ENCODE measurements around the gene PDGFB.

PDGFB gene

GRCh38 chr22:39254789-39255298 lies 10.1 kb upstream of the PDGFB start:
- H3K27ac ChIP-seq (ENCODE audit: low read depth in 2 of 2, low read length in 2 of 2) = peak overlapping the region in 1 of 2 donors; percentile 33
- peaks cover 2 to 11% of the 10 kb centered on the region in 2 donors for H3K4me1 ChIP-seq (ENCODE audit: control insufficient read depth in 2 of 2, insufficient read depth in 2 of 2, low read length in 2 of 2)
- H3K9ac ChIP-seq (ENCODE audit: low read depth in 1 of 2, low read length in 2 of 2) = no peak overlapping the region
- H3K27me3 ChIP-seq (ENCODE audit: control insufficient read depth in 2 of 2, insufficient read depth in 2 of 2, low read length in 2 of 2) = peaks cover 15 to 35% of the 10 kb centered on the region in 2 donors
- no peaks in the 10 kb centered on the region for H3K9me3 ChIP-seq (ENCODE audit: control insufficient read depth in 2 of 2, low read length in 2 of 2)
- no peak overlapping the region for H3K4me3 ChIP-seq (ENCODE audit: low read length in 2 of 2)
- H3K36me3 ChIP-seq (ENCODE audit: control insufficient read depth in 2 of 2, insufficient read depth in 2 of 2, low read length in 2 of 2) = no peaks in the 10 kb centered on the region

- no peak overlapping the region for H3K27ac ChIP-seq (ENCODE audit: low read depth in 2 of 2, low read length in 2 of 2)
Observed at GRCh38 chr22:39254122-39254521, 9.3 kb upstream of the PDGFB start.

GRCh38 chr22:39253435-39254070 lies 8.8 kb upstream of the PDGFB start:
- peaks cover 15 to 47% of the 10 kb centered on the region in 2 donors for H3K27me3 ChIP-seq (ENCODE audit: control insufficient read depth in 2 of 2, insufficient read depth in 2 of 2, low read length in 2 of 2)
- no peak overlapping the region for H3K4me3 ChIP-seq (ENCODE audit: low read length in 2 of 2)
- no peak overlapping the region for H3K9ac ChIP-seq (ENCODE audit: low read depth in 1 of 2, low read length in 2 of 2)
- no peaks in the 10 kb centered on the region for H3K36me3 ChIP-seq (ENCODE audit: control insufficient read depth in 2 of 2, insufficient read depth in 2 of 2, low read length in 2 of 2)
- H3K27ac ChIP-seq (ENCODE audit: low read depth in 2 of 2, low read length in 2 of 2) = no peak overlapping the region
- H3K4me1 ChIP-seq (ENCODE audit: control insufficient read depth in 2 of 2, insufficient read depth in 2 of 2, low read length in 2 of 2) = peaks cover 2 to 11% of the 10 kb centered on the region in 2 donors
- no peaks in the 10 kb centered on the region for H3K9me3 ChIP-seq (ENCODE audit: control insufficient read depth in 2 of 2, low read length in 2 of 2)

More at GRCh38 chr22:39254122-39254521, 9.3 kb upstream of the PDGFB start:
- Histone ChIP-seq H3K9ac (ENCODE audit: low read depth in 1 of 2, low read length in 2 of 2) (no peak overlapping the region), H3K4me3 (ENCODE audit: low read length in 2 of 2) (no peak overlapping the region), H3K36me3 (ENCODE audit: control insufficient read depth in 2 of 2, insufficient read depth in 2 of 2, low read length in 2 of 2) (no peaks in the 10 kb centered on the region), H3K4me1 (ENCODE audit: control insufficient read depth in 2 of 2, insufficient read depth in 2 of 2, low read length in 2 of 2) (peaks cover 2 to 11% of the 10 kb centered on the region in 2 donors), H3K27me3 (ENCODE audit: control insufficient read depth in 2 of 2, insufficient read depth in 2 of 2, low read length in 2 of 2) (peaks cover 15 to 41% of the 10 kb centered on the region in 2 donors), H3K9me3 (ENCODE audit: control insufficient read depth in 2 of 2, low read length in 2 of 2) (no peaks in the 10 kb centered on the region)

- H3K27ac ChIP-seq (ENCODE audit: low read depth in 2 of 2, low read length in 2 of 2) = no peak overlapping the region
- H3K9ac ChIP-seq (ENCODE audit: low read depth in 1 of 2, low read length in 2 of 2) = no peak overlapping the region
- H3K4me3 ChIP-seq (ENCODE audit: low read length in 2 of 2) = no peak overlapping the region
- H3K4me1 ChIP-seq (ENCODE audit: control insufficient read depth in 2 of 2, insufficient read depth in 2 of 2, low read length in 2 of 2) = peaks cover 2 to 11% of the 10 kb centered on the region in 2 donors
- H3K27me3 ChIP-seq (ENCODE audit: control insufficient read depth in 2 of 2, insufficient read depth in 2 of 2, low read length in 2 of 2) = peaks cover 19 to 48% of the 10 kb centered on the region in 2 donors
- H3K9me3 ChIP-seq (ENCODE audit: control insufficient read depth in 2 of 2, low read length in 2 of 2) = no peaks in the 10 kb centered on the region
- no peaks in the 10 kb centered on the region for H3K36me3 ChIP-seq (ENCODE audit: control insufficient read depth in 2 of 2, insufficient read depth in 2 of 2, low read length in 2 of 2)
Observed at GRCh38 chr22:39252461-39253434, 8.0 kb upstream of the PDGFB start.

GRCh38 chr22:39251762-39252460 lies 7.1 kb upstream of the PDGFB start:
- Histone ChIP-seq H3K36me3 (ENCODE audit: control insufficient read depth in 2 of 2, insufficient read depth in 2 of 2, low read length in 2 of 2) (no peaks in the 10 kb centered on the region), H3K9ac (ENCODE audit: low read depth in 1 of 2, low read length in 2 of 2) (no peak overlapping the region), H3K9me3 (ENCODE audit: control insufficient read depth in 2 of 2, low read length in 2 of 2) (no peaks in the 10 kb centered on the region), H3K4me1 (ENCODE audit: control insufficient read depth in 2 of 2, insufficient read depth in 2 of 2, low read length in 2 of 2) (peaks cover 2 to 11% of the 10 kb centered on the region in 2 donors), H3K27ac (ENCODE audit: low read depth in 2 of 2, low read length in 2 of 2) (no peak overlapping the region), H3K4me3 (ENCODE audit: low read length in 2 of 2) (no peak overlapping the region), H3K27me3 (ENCODE audit: control insufficient read depth in 2 of 2, insufficient read depth in 2 of 2, low read length in 2 of 2) (peaks cover 22 to 48% of the 10 kb centered on the region in 2 donors)

- H3K9me3 ChIP-seq (ENCODE audit: control insufficient read depth in 2 of 2, low read length in 2 of 2) = no peaks in the 10 kb centered on the region
- H3K27ac ChIP-seq (ENCODE audit: low read depth in 2 of 2, low read length in 2 of 2) = no peak overlapping the region
- peaks cover 27 to 55% of the 10 kb centered on the region in 2 donors for H3K27me3 ChIP-seq (ENCODE audit: control insufficient read depth in 2 of 2, insufficient read depth in 2 of 2, low read length in 2 of 2)
Observed at GRCh38 chr22:39250838-39251237, 6.1 kb upstream of the PDGFB start.

GRCh38 chr22:39250131-39250530 lies 5.3 kb upstream of the PDGFB start:
- Histone ChIP-seq H3K27ac (ENCODE audit: low read depth in 2 of 2, low read length in 2 of 2) (no peak overlapping the region), H3K9ac (ENCODE audit: low read depth in 1 of 2, low read length in 2 of 2) (no peak overlapping the region), H3K4me3 (ENCODE audit: low read length in 2 of 2) (no peak overlapping the region), H3K36me3 (ENCODE audit: control insufficient read depth in 2 of 2, insufficient read depth in 2 of 2, low read length in 2 of 2) (no peaks in the 10 kb centered on the region), H3K9me3 (ENCODE audit: control insufficient read depth in 2 of 2, low read length in 2 of 2) (no peaks in the 10 kb centered on the region), H3K27me3 (ENCODE audit: control insufficient read depth in 2 of 2, insufficient read depth in 2 of 2, low read length in 2 of 2) (peaks cover 33 to 62% of the 10 kb centered on the region in 2 donors), H3K4me1 (ENCODE audit: control insufficient read depth in 2 of 2, insufficient read depth in 2 of 2, low read length in 2 of 2) (peaks cover 2 to 11% of the 10 kb centered on the region in 2 donors)

More at GRCh38 chr22:39250838-39251237, 6.1 kb upstream of the PDGFB start:
- Histone ChIP-seq H3K9ac (ENCODE audit: low read depth in 1 of 2, low read length in 2 of 2) (no peak overlapping the region), H3K36me3 (ENCODE audit: control insufficient read depth in 2 of 2, insufficient read depth in 2 of 2, low read length in 2 of 2) (no peaks in the 10 kb centered on the region), H3K4me1 (ENCODE audit: control insufficient read depth in 2 of 2, insufficient read depth in 2 of 2, low read length in 2 of 2) (peaks cover 2 to 11% of the 10 kb centered on the region in 2 donors), H3K4me3 (ENCODE audit: low read length in 2 of 2) (no peak overlapping the region)

- no peak overlapping the region for H3K4me3 ChIP-seq (ENCODE audit: low read length in 2 of 2)
- no peaks in the 10 kb centered on the region for H3K36me3 ChIP-seq (ENCODE audit: control insufficient read depth in 2 of 2, insufficient read depth in 2 of 2, low read length in 2 of 2)
- H3K4me1 ChIP-seq (ENCODE audit: control insufficient read depth in 2 of 2, insufficient read depth in 2 of 2, low read length in 2 of 2) = peaks cover under 1 to 11% of the 10 kb centered on the region in 2 donors
- no peak overlapping the region for H3K27ac ChIP-seq (ENCODE audit: low read depth in 2 of 2, low read length in 2 of 2)
- H3K9me3 ChIP-seq (ENCODE audit: control insufficient read depth in 2 of 2, low read length in 2 of 2) = no peaks in the 10 kb centered on the region
- H3K27me3 ChIP-seq (ENCODE audit: control insufficient read depth in 2 of 2, insufficient read depth in 2 of 2, low read length in 2 of 2) = peaks cover 35 to 62% of the 10 kb centered on the region in 2 donors
- no peak overlapping the region for H3K9ac ChIP-seq (ENCODE audit: low read depth in 1 of 2, low read length in 2 of 2)
Observed at GRCh38 chr22:39249086-39249704, 4.4 kb upstream of the PDGFB start.

- Histone ChIP-seq H3K4me1 (ENCODE audit: control insufficient read depth in 2 of 2, insufficient read depth in 2 of 2, low read length in 2 of 2) (peaks cover 5 to 11% of the 10 kb centered on the region in 2 donors), H3K9ac (ENCODE audit: low read depth in 1 of 2, low read length in 2 of 2) (no peak overlapping the region), H3K9me3 (ENCODE audit: control insufficient read depth in 2 of 2, low read length in 2 of 2) (no peaks in the 10 kb centered on the region), H3K27ac (ENCODE audit: low read depth in 2 of 2, low read length in 2 of 2) (no peak overlapping the region), H3K4me3 (ENCODE audit: low read length in 2 of 2) (no peak overlapping the region), H3K27me3 (ENCODE audit: control insufficient read depth in 2 of 2, insufficient read depth in 2 of 2, low read length in 2 of 2) (peaks cover 37 to 65% of the 10 kb centered on the region in 2 donors), H3K36me3 (ENCODE audit: control insufficient read depth in 2 of 2, insufficient read depth in 2 of 2, low read length in 2 of 2) (no peaks in the 10 kb centered on the region)
Observed at GRCh38 chr22:39248254-39248653, 3.5 kb upstream of the PDGFB start.
